Endothelial cell of umbilical vein (primary cell): ENCODE results near the gene CSRP1. TPM values are rescaled to one million over a fixed set of nuclear protein-coding genes. Genes with fewer than 3 reads are reported as not detected.

Experiments
- BruUV-seq: library from RNA; stranded (reverse); fragments of 400-500 nt; replicated peaks from 2 replicates; lab custom pipeline; 2021; lab: Mats Ljungman, UMichigan
- CTCF ChIA-PET: fragments of 300-600, 350-600 bp; sonication (Branson Sonifier 250); formaldehyde crosslinking; loops from one replicate; lab custom pipeline; 2021; ENCODE audit warnings: antibody characterized with exemption, inconsistent platforms; lab: Charles Lee
- POLR2A ChIA-PET: fragments of 300-600, 350-600 bp; sonication (Branson Sonifier 250); formaldehyde crosslinking; loops from one replicate; lab custom pipeline; 2021; ENCODE audit warnings: antibody characterized with exemption, inconsistent platforms; lab: Charles Lee
- DNase-seq: peaks from one replicate; pipeline ENCODE4 v3.0.0-alpha.2; 2011; ENCODE audit warnings: low read depth, low spot score
- FAIRE-seq: peaks from 2 replicates; lab custom pipeline; 2011; peaks lifted over from hg19 to GRCh38; lab: Jason Lieb, UNC
- H2AFZ ChIP-seq: 2 replicates; pipeline ENCODE4 v1.6.0; 2012; ENCODE audit warnings: low read depth, low read length, control low read depth, inconsistent platforms
- H3K27ac ChIP-seq: 2 replicates; pipeline ENCODE4 v1.5.1; 2011; ENCODE audit warnings: low read depth, mild to moderate bottlenecking, control low read depth, low read length, moderate library complexity; ENCODE audit not compliant: insufficient read depth
- H3K27me3 ChIP-seq, 2 experiments: 2 replicates each; pipeline versions ENCODE4 v1.6.0 to v1.6.1; 2011; ENCODE audit warnings: low read length in 2 of 2, mixed read lengths in 1 of 2; ENCODE audit not compliant: control insufficient read depth in 2 of 2, insufficient read depth in 2 of 2
- H3K36me3 ChIP-seq, 2 experiments: 2 replicates in 1 of 2; 3 replicates in 1 of 2; pipeline ENCODE4 v1.5.1; 2011; ENCODE audit warnings: low read length in 2 of 2, mild to moderate bottlenecking in 1 of 2, moderate library complexity in 1 of 2; ENCODE audit not compliant: control insufficient read depth in 2 of 2, insufficient read depth in 2 of 2; ENCODE audit errors: extremely low read depth in 1 of 2
- H3K4me1 ChIP-seq: 3 replicates; pipeline ENCODE4 v1.5.1; 2011; ENCODE audit warnings: mild to moderate bottlenecking, low read length; ENCODE audit not compliant: control insufficient read depth, insufficient read depth; ENCODE audit errors: extremely low read depth
- H3K4me2 ChIP-seq: 2 replicates; pipeline ENCODE4 v1.6.1; 2011; ENCODE audit warnings: low read length, control low read depth, mixed read lengths; ENCODE audit not compliant: insufficient read depth
- H3K4me3 ChIP-seq, 3 experiments: fragments of 200-600 bp in 1 of 3; sonication (generic), shearing (Covaris generic) in 1 of 3; replicated peaks in 1 of 3; 2 replicates each; pipeline ENCODE4 v1.5.1; 2011 to 2016; ENCODE audit warnings: control low read depth in 3 of 3, low read length in 3 of 3, mild to moderate bottlenecking in 2 of 3, inconsistent platforms in 1 of 3, low read depth in 1 of 3, moderate library complexity in 1 of 3; ENCODE audit not compliant: insufficient read depth in 1 of 3
- H3K79me2 ChIP-seq: 2 replicates; pipeline ENCODE4 v1.6.0; 2012; ENCODE audit warnings: low read length, inconsistent platforms; ENCODE audit not compliant: control insufficient read depth, insufficient read depth
- H3K9ac ChIP-seq: replicated peaks from 2 replicates; pipeline ENCODE3; 2011; ENCODE audit warnings: low read length, control low read depth; ENCODE audit not compliant: insufficient read depth; ENCODE audit errors: extremely low read depth
- H3K9me1 ChIP-seq: replicated peaks from 3 replicates; pipeline ENCODE4 v1.6.0; 2011; ENCODE audit warnings: mild to moderate bottlenecking, low read length; ENCODE audit not compliant: control insufficient read depth, insufficient read depth; ENCODE audit errors: extremely low read depth
- H3K9me3 ChIP-seq: replicated peaks from 2 replicates; pipeline ENCODE4 v1.5.1; 2012; ENCODE audit warnings: low read length, inconsistent platforms; ENCODE audit not compliant: control insufficient read depth, insufficient read depth
- H4K20me1 ChIP-seq: replicated peaks from 2 replicates; pipeline ENCODE3; 2011; ENCODE audit warnings: mild to moderate bottlenecking, low read length; ENCODE audit not compliant: control insufficient read depth, insufficient read depth; ENCODE audit errors: extremely low read depth
- EZH2 ChIP-seq: IDR thresholded peaks from 2 replicates; pipeline ENCODE4 v1.6.1; 2012; ENCODE audit warnings: borderline replicate concordance, low read depth, mild to moderate bottlenecking, moderate library complexity, low read length, inconsistent platforms; ENCODE audit not compliant: severe bottlenecking
- GATA2 ChIP-seq: IDR thresholded peaks from 2 replicates; pipeline ENCODE4 v1.7.0; 2011; ENCODE audit warnings: low read depth, mild to moderate bottlenecking, moderate library complexity, mixed read lengths, low read length; ENCODE audit not compliant: insufficient read length, insufficient read depth
- JUN ChIP-seq: IDR thresholded peaks from 2 replicates; pipeline ENCODE4 v1.6.1; 2011; ENCODE audit warnings: borderline replicate concordance, low read depth; ENCODE audit not compliant: insufficient read length, insufficient read depth
- MAX ChIP-seq: IDR thresholded peaks from 2 replicates; pipeline ENCODE4 v1.6.1; 2011; ENCODE audit not compliant: insufficient read depth, insufficient read length
- MYC ChIP-seq: IDR thresholded peaks from one replicate; pipeline ENCODE4 v1.6.1; 2011; ENCODE audit warnings: mild to moderate bottlenecking, low read depth, low read length
- POLR2A ChIP-seq: IDR thresholded peaks from 2 replicates; pipeline ENCODE4 v1.6.1; 2012; ENCODE audit warnings: low read depth, mild to moderate bottlenecking, control low read depth, low read length
- POLR2AphosphoS5 ChIP-seq: IDR thresholded peaks from 2 replicates; pipeline ENCODE4 v1.6.1; 2012; ENCODE audit warnings: low read depth, mild to moderate bottlenecking, control low read depth, low read length, moderate library complexity; ENCODE audit not compliant: insufficient read depth
- dilution Hi-C: fragments of 300-500 bp; cut with MboI; formaldehyde crosslinking; loops from one replicate; pipeline ENCODE4 v1.15.0; 2019; ENCODE audit warnings: low sequenced_read_pairs; ENCODE audit not compliant: extremely low pct_ligation_motif_present
- intact Hi-C: fragments of 100-400 bp; cut with micrococcal nuclease; formaldehyde crosslinking; loops from one replicate; pipeline ENCODE4 v1.10.0; 2022
- polyA plus RNA-seq, 4 experiments: library from polyadenylated mRNA; depleted of rRNA in 3 of 4; stranded (reverse) in 3 of 4; unstranded in 1 of 4; fragments of >200 nt; gene quantifications; 2 replicates each; pipeline versions ENCODE4 v1.2.1 to v1.2.3, GENCODE V29; 2011 to 2012; ENCODE audit warnings: missing spikeins in 1 of 4
- total RNA-seq: library from RNA; stranded (reverse); gene quantifications from 2 replicates; pipeline ENCODE4 v1.2.3, GENCODE V29; 2021

The CSRP1 gene
- total and polyA plus RNA-seq, 2 donors (not counting 3 experiments of a cell fraction or from before 2014, with no cell fraction given): 393 to 510 TPM

- Histone ChIP-seq H3K79me2 (peaks cover 38% of the 10 kb centered on the region), H3K9ac (peak overlapping the region; percentile 39), H3K4me2 (peak overlapping the region; percentile 36), H3K36me3 (no peaks in the 10 kb centered on the region), H3K27ac (peak overlapping the region; percentile 93), H3K4me3 (peak overlapping the region in 2 of 3 experiments; percentile 70 to 85), H3K9me1 (no peaks in the 10 kb centered on the region), H4K20me1 (no peaks in the 10 kb centered on the region), H2AFZ (peak overlapping the region; percentile 32), H3K9me3 (no peaks in the 10 kb centered on the region), H3K4me1 (peaks cover 66% of the 10 kb centered on the region), H3K27me3 (no peaks in the 10 kb centered on the region)
- CTCF ChIA-PET: interaction anchor here (1.0 to 2.2 kb wide), 9 partner anchors 18 to 257 kb away, joined by 4 to 11 read pairs (median 7); no protein-coding TSS in a partner anchor
- POLR2A ChIA-PET: interaction anchor here (0.6 to 1.0 kb wide), 2 partner anchors 33 to 34 kb away, joined by 3 read pairs; no protein-coding TSS in a partner anchor
- intact Hi-C loops (loop anchor here (1.0 to 10.0 kb wide), 5 partner anchors 8 to 417 kb away; partner anchors contain the start of gene TIMM17A), dilution Hi-C loops (no loop called here)
- BruUV-seq: no TSS peak
- TF ChIP-seq MYC: no peak
- no peak for TF ChIP-seq MAX
- no peak for TF ChIP-seq JUN
- TF ChIP-seq EZH2: no peak
- no peak for TF ChIP-seq GATA2
- no peak for TF ChIP-seq POLR2A
- no peak for TF ChIP-seq POLR2AphosphoS5
- peak; percentile 71 for DNase-seq
- no peak for FAIRE-seq
Observed at GRCh38 chr1:201537891-201538611, 31.1 kb upstream of the CSRP1 start.
